OCI-LY7 (cell line): ENCODE results near the gene RNF115. TPM values are rescaled to one million over a fixed set of nuclear protein-coding genes. Genes with fewer than 3 reads are reported as not detected.

Experiments used
- BruUV-seq: library from RNA; stranded (reverse); fragments of 400-500 nt; replicated peaks from 2 replicates; lab custom pipeline; 2021; lab: Mats Ljungman, UMichigan
- CTCF ChIA-PET: fragments of 300-600 bp; sonication (Branson Sonifier 250); formaldehyde crosslinking; loops from one replicate; lab custom pipeline; 2022; ENCODE audit warnings: antibody characterized with exemption; ENCODE audit not compliant: unreplicated experiment; lab: Charles Lee
- POLR2A ChIA-PET: fragments of 300-600 bp; sonication (Branson Sonifier 250); formaldehyde crosslinking; loops from one replicate; lab custom pipeline; 2022; ENCODE audit warnings: antibody characterized with exemption; lab: Charles Lee
- DNase-seq: peaks from one replicate; pipeline ENCODE4 v3.0.0-alpha.2; 2015; ENCODE audit warnings: low spot score
- H2AFZ ChIP-seq: fragments of 200-600 bp; sonication (generic), shearing (Covaris generic); 2 replicates; pipeline ENCODE4 v1.6.1; 2014; ENCODE audit warnings: mild to moderate bottlenecking, antibody characterized with exemption, low read length, moderate library complexity
- H3K27ac ChIP-seq: fragments of 200-600 bp; sonication (generic); 2 replicates; pipeline ENCODE4 v1.5.1; 2014; ENCODE audit warnings: mixed run types, low read depth, mild to moderate bottlenecking, moderate library complexity, low read length, inconsistent platforms; ENCODE audit not compliant: poor library complexity, severe bottlenecking
- H3K36me3 ChIP-seq: fragments of 200-600 bp; sonication (generic); 2 replicates; pipeline ENCODE4 v1.6.1; 2014; ENCODE audit warnings: mild to moderate bottlenecking, antibody characterized with exemption, low read length, moderate library complexity, mixed read lengths; ENCODE audit not compliant: insufficient read depth
- H3K4me1 ChIP-seq: fragments of 200-600 bp; sonication (generic); 2 replicates; pipeline ENCODE4 v1.5.1; 2014; ENCODE audit warnings: mild to moderate bottlenecking, low read length; ENCODE audit not compliant: insufficient read depth, poor library complexity, severe bottlenecking
- H3K4me2 ChIP-seq: fragments of 200-600 bp; sonication (generic); 2 replicates; pipeline ENCODE4 v1.6.1; 2014; ENCODE audit warnings: mild to moderate bottlenecking, low read length
- H3K4me3 ChIP-seq: fragments of 200-600 bp; sonication (generic); 2 replicates; pipeline ENCODE4 v1.5.1; 2014; ENCODE audit warnings: mild to moderate bottlenecking, low read depth, low read length; ENCODE audit not compliant: poor library complexity, severe bottlenecking
- H3K79me2 ChIP-seq: fragments of 200-600 bp; sonication (generic); 2 replicates; pipeline ENCODE4 v1.6.1; 2016; ENCODE audit warnings: low read depth, mild to moderate bottlenecking, low read length, moderate library complexity, mixed read lengths; ENCODE audit not compliant: insufficient read depth
- H3K9me2 ChIP-seq: fragments of 200-600 bp; sonication (generic); 2 replicates; pipeline ENCODE4 v1.6.1; 2016; ENCODE audit warnings: mild to moderate bottlenecking, low read length, mixed read lengths; ENCODE audit not compliant: insufficient read depth
- H3K9me3 ChIP-seq: fragments of 200-600 bp; sonication (generic); 2 replicates; pipeline ENCODE4 v1.6.1; 2014; ENCODE audit warnings: mild to moderate bottlenecking, mixed run types, low read length, mixed read lengths
- H4K20me1 ChIP-seq: fragments of 200-600 bp; sonication (generic); 2 replicates; pipeline ENCODE4 v1.6.1; 2014; ENCODE audit warnings: mild to moderate bottlenecking, antibody characterized with exemption, low read length, moderate library complexity, mixed read lengths; ENCODE audit not compliant: insufficient read depth
- EZH2phosphoT487 ChIP-seq: fragments of 200-600 bp; sonication (generic); IDR thresholded peaks from 2 replicates; pipeline ENCODE4 v1.6.1; 2018; ENCODE audit warnings: low read depth, borderline replicate concordance, mild to moderate bottlenecking, mixed run types, antibody characterized with exemption, low read length, moderate library complexity, mixed read lengths
- intact Hi-C: fragments of 100-400 bp; cut with micrococcal nuclease; formaldehyde crosslinking; loops from one replicate; pipeline ENCODE4 v1.10.0; 2022; ENCODE audit not compliant: unreplicated experiment
- total RNA-seq, 2 experiments: library from RNA; depleted of rRNA in 1 of 2; stranded (reverse); fragments of >200 nt in 1 of 2; shearing (Covaris generic) in 1 of 2; gene quantifications; 2 replicates each; pipeline ENCODE4 v1.2.3, GENCODE V29; 2014 to 2022
- TF ChIP-seq, protein P1 (sequence below): fragments of 200-600 bp; sonication (generic); conservative IDR thresholded peaks from 2 replicates; pipeline ENCODE4 v1.5.1; 2014; ENCODE audit warnings: mild to moderate bottlenecking, antibody characterized with exemption, low read length, moderate library complexity, mixed read lengths

Gene RNF115
- total RNA-seq, 2 experiments from 2014 or later, result 14.8 to 24.0 TPM

DNA sequence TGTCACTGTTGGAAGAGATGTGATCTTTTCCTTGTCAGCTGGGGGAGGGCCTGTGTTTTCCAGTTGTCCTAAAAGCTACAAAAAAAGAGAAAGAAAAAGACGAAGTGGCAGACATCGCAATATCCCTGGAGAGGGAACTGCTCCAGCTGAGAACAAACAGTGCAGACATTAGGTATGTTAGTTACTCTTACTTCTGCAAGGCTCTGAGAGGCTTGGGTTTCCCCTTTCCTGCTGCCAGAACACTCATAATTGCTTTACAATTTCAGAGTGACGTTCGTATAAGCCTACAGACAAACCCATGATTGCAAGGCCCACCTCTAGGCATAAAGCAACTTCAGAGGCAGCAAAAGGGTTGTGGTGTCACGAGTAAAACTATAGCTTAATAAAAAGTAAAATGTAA is 73.5 kb downstream of the RNF115 start:
- H4K20me1 ChIP-seq, result no peaks in the 10 kb centered on the region
- no peak for DNase-seq
- CTCF ChIA-PET, result no interaction called here
- no TSS peak for BruUV-seq
- H3K27ac ChIP-seq, result no peak overlapping the region
- peaks cover 64% of the 10 kb centered on the region for H3K36me3 ChIP-seq
- no peaks in the 10 kb centered on the region for H3K9me2 ChIP-seq
- intact Hi-C loops, result no loop called here
- no peaks in the 10 kb centered on the region for H3K4me1 ChIP-seq
- no peak overlapping the region for H2AFZ ChIP-seq
- no peak overlapping the region for H3K4me2 ChIP-seq
- H3K9me3 ChIP-seq, result no peaks in the 10 kb centered on the region
- POLR2A ChIA-PET, result interaction anchor here (0.9 kb wide), 1 partner anchor 8 kb away, joined by 3 read pairs; no protein-coding TSS in a partner anchor
- H3K79me2 ChIP-seq, result no peaks in the 10 kb centered on the region
- H3K4me3 ChIP-seq, result no peak overlapping the region
- TF ChIP-seq, protein P1, sequence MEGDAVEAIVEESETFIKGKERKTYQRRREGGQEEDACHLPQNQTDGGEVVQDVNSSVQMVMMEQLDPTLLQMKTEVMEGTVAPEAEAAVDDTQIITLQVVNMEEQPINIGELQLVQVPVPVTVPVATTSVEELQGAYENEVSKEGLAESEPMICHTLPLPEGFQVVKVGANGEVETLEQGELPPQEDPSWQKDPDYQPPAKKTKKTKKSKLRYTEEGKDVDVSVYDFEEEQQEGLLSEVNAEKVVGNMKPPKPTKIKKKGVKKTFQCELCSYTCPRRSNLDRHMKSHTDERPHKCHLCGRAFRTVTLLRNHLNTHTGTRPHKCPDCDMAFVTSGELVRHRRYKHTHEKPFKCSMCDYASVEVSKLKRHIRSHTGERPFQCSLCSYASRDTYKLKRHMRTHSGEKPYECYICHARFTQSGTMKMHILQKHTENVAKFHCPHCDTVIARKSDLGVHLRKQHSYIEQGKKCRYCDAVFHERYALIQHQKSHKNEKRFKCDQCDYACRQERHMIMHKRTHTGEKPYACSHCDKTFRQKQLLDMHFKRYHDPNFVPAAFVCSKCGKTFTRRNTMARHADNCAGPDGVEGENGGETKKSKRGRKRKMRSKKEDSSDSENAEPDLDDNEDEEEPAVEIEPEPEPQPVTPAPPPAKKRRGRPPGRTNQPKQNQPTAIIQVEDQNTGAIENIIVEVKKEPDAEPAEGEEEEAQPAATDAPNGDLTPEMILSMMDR, result no peak
- no peak for TF ChIP-seq EZH2phosphoT487

DNA sequence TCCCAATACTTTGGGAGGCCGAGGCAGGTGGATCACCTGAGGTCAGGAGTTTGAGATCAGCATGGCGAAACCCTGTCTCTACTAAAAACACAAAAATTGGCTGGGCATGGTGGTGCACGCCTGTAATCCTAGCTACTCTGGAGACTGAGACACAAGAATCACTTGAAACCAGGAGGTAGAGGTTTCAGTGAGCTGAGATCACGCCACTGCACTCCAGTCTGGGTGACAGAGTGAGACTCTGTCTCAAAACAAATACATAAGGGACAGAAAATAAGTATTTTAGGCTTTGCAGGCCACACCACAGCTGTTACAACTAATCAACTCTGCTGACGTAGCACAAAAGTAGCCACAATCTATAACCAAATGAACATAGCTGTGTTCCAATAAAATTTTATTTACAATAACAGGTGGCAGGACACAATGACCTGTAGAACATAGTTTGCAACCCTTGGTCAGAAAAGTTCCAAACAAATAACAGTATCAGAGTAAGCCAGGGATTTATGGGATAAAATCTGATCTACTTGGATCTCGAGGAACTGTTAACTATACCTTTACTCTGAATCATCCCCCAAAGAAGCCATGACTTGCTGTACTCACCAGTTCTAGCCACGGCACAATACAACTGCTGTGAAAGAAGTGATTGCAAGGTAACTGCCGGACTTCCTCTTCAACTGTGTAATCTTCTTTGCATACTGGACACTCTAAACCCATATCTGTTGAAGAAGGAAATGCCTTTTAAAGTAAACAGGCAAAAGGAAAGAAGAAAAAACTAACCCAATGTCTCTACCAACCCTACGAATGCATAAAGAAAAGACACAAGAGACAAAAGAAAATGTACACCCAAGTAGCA is 76.3 kb downstream of the RNF115 start:
- no peak for DNase-seq
- H3K79me2 ChIP-seq, result no peaks in the 10 kb centered on the region
- no peak overlapping the region for H3K4me2 ChIP-seq
- H3K4me1 ChIP-seq, result no peaks in the 10 kb centered on the region
- CTCF ChIA-PET, result interaction anchor here (1.1 kb wide), 1 partner anchor 81 kb away, joined by 3 read pairs; no protein-coding TSS in a partner anchor
- TF ChIP-seq, protein P1, result no peak
- TF ChIP-seq EZH2phosphoT487, result no peak
- no peak overlapping the region for H3K27ac ChIP-seq
- peaks cover 81% of the 10 kb centered on the region for H3K36me3 ChIP-seq
- no peaks in the 10 kb centered on the region for H4K20me1 ChIP-seq
- no TSS peak for BruUV-seq
- no peaks in the 10 kb centered on the region for H3K9me2 ChIP-seq
- no peak overlapping the region for H3K4me3 ChIP-seq
- intact Hi-C loops, result no loop called here
- H3K9me3 ChIP-seq, result no peaks in the 10 kb centered on the region
- POLR2A ChIA-PET, result interaction anchor here (1.0 to 1.6 kb wide), 4 partner anchors 9 to 29 kb away, joined by 3 to 5 read pairs (median 4); no protein-coding TSS in a partner anchor
- no peak overlapping the region for H2AFZ ChIP-seq

DNA sequence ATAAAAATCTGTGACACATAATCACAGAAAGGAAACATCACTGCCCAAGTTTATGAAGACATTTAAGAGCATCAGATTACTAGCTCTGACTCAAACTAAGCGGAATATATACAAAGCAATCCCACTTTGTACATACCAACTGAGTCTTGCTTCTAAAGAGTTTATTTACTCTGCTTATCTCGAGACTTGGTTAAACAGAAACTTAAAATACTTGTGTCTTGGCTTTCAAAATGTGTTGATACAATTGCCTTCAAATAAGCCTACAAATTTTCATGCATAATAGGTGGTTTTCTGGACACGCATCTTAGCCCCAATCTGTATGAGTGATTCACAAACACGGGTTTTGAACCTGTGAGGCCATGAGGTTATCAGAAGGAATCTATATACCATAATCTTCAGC is 83.6 kb downstream of the RNF115 start:
- Histone ChIP-seq H3K4me1 (no peaks in the 10 kb centered on the region), H3K4me2 (no peak overlapping the region), H3K36me3 (peaks cover 37% of the 10 kb centered on the region), H4K20me1 (no peaks in the 10 kb centered on the region), H3K27ac (no peak overlapping the region), H3K9me2 (no peaks in the 10 kb centered on the region), H2AFZ (no peak overlapping the region), H3K79me2 (no peaks in the 10 kb centered on the region), H3K4me3 (no peak overlapping the region), H3K9me3 (no peaks in the 10 kb centered on the region)
- TF ChIP-seq, protein P1, result no peak
- TF ChIP-seq EZH2phosphoT487, result no peak
- BruUV-seq, result no TSS peak
- DNase-seq, result no peak
- intact Hi-C loops, result no loop called here
- CTCF ChIA-PET, result no interaction called here
- POLR2A ChIA-PET, result no interaction called here
